Lower lobe of right lung (tissue), 2 donors: ENCODE results near the gene NXPH1. TPM values are rescaled to one million over a fixed set of nuclear protein-coding genes. Genes with fewer than 3 reads are reported as not detected.

ENCODE experiments used
- ATAC-seq, 2 donors: fragments of 200-7000 bp; cut with Tn5 transposase; one replicate each; pipeline ENCODE4 v1.9.1; 2020 to 2022; ENCODE audit warnings: mild to moderate bottlenecking in 2 of 2, moderate library complexity in 2 of 2
- DNase-seq: peaks from one replicate; pipeline ENCODE4 v3.0.0-alpha.2; 2020
- H3K27ac ChIP-seq: fragments of 200-600 bp; one replicate; pipeline ENCODE4 v1.8.0; 2022
- H3K27me3 ChIP-seq: fragments of 200-600 bp; one replicate; pipeline ENCODE4 v1.8.0; 2022; ENCODE audit warnings: low read depth
- H3K36me3 ChIP-seq: fragments of 200-600 bp; one replicate; pipeline ENCODE4 v1.8.0; 2022; ENCODE audit warnings: mild to moderate bottlenecking
- H3K4me1 ChIP-seq: fragments of 200-600 bp; one replicate; pipeline ENCODE4 v1.8.0; 2022
- H3K4me3 ChIP-seq: fragments of 200-600 bp; one replicate; pipeline ENCODE4 v1.8.0; 2022; ENCODE audit warnings: mild to moderate bottlenecking
- H3K9me3 ChIP-seq: fragments of 200-600 bp; one replicate; pipeline ENCODE4 v1.8.0; 2022
- intact Hi-C: fragments of 100-400 bp; cut with DNase I; formaldehyde crosslinking; loops from one replicate; pipeline ENCODE4 v1.11.0; 2022
- long read RNA-seq: library from polyadenylated mRNA; unstranded; transcript quantifications from one replicate; pipeline ENCODE4 v2.0.0, GENCODE V29; 2021
- total RNA-seq: library from RNA; stranded (reverse); fragmentation: NEBNext Ultra II Directional; extraction: Animal tissue kit (Norgen Biotek cat#: 25700); gene quantifications from one replicate; pipeline ENCODE4 v1.2.1, GENCODE V29; 2021
- TF ChIP-seq, protein P1 (sequence below): fragments of 200-600 bp; IDR thresholded peaks from one replicate; pipeline ENCODE4 v1.8.0; 2022; ENCODE audit warnings: antibody characterized with exemption, mild to moderate bottlenecking
- donor health status: DM: no; HTN: yes; CAD: no; lungs with severe emphysema.

The NXPH1 gene
- total RNA-seq: not detected
- long read RNA-seq: 0 reads

DNA sequence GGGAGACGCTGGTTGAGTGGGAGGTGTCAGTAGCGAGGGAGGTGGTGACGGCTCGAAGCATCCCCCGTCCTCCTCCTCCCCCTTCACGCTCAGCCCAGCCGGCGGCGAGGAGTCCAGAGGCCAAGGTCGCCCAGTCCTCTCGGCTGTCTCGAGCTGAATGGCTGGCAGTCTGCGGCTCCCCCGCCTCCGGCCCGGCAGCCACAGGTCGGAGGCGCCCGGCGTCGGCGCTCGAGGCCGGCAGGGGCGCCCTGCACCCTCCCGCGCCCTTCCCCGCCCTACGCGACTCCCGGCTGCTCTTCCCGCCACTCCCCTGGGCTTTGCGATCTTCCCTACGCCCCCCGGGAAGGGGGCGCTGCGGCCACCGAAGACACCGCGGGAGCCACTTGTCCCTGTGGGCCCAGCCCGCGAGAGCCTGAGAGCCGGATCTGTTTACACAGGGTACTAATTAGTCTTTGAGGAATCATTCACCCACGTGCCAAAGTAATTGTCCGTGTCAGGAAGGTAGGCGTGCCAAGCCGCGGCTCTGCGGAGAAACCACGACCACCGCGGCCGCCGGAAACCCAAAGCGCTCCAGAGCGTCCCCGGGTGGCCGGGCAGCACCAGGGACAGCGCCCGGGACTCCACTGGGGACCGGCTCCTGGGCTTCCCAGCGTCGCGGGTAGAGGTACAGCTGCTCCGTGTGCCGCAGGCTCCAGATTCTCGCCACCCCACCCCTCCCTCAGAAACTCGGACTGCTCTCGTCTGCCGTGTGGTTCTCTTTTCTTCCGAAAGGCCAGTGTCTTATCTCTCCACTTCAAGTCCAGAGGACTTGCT, at the start of gene NXPH1:
Gene NXPH1, plus strand, starts transcription at position 133 of the 813 bp plus-strand sequence.
- H3K27ac ChIP-seq: no peak within 1 kb of the TSS
- no peaks in the 10 kb centered on the region for H3K36me3 ChIP-seq
- peaks cover 72% of the 10 kb centered on the region for H3K27me3 ChIP-seq
- H3K9me3 ChIP-seq: no peaks in the 10 kb centered on the region
- peaks cover 3% of the 10 kb centered on the region for H3K4me1 ChIP-seq
- intact Hi-C loops: no loop called here
- no peak within 1 kb of the TSS for H3K4me3 ChIP-seq
- TF ChIP-seq, protein P1, sequence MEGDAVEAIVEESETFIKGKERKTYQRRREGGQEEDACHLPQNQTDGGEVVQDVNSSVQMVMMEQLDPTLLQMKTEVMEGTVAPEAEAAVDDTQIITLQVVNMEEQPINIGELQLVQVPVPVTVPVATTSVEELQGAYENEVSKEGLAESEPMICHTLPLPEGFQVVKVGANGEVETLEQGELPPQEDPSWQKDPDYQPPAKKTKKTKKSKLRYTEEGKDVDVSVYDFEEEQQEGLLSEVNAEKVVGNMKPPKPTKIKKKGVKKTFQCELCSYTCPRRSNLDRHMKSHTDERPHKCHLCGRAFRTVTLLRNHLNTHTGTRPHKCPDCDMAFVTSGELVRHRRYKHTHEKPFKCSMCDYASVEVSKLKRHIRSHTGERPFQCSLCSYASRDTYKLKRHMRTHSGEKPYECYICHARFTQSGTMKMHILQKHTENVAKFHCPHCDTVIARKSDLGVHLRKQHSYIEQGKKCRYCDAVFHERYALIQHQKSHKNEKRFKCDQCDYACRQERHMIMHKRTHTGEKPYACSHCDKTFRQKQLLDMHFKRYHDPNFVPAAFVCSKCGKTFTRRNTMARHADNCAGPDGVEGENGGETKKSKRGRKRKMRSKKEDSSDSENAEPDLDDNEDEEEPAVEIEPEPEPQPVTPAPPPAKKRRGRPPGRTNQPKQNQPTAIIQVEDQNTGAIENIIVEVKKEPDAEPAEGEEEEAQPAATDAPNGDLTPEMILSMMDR: no peak
- DNase-seq (no peak), ATAC-seq (peak; percentile 59 to 74)

DNA sequence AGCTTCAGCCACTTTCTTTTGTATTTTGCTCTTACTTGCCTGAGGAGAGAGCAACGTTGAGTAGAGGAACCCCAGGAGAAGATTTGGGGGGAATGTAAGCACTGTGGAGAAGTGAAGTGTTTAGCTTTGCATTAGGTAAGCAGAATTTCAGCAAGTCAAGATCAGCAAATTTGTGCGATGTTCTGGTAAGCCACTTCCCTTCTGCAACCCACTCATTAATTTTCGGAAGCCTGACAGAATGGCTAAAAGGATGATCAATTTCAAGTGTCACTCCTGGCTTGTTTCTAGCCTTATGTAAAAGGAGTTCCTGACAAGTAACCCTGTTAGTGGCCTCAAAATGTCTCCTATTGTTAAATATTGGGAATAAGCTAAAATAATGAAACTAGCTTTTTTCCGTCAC, 48.5 kb upstream of the NXPH1 start:
- intact Hi-C loops: no loop called here
- no peaks in the 10 kb centered on the region for H3K36me3 ChIP-seq
- ATAC-seq: no peak
- no peak for DNase-seq
- no peaks in the 10 kb centered on the region for H3K9me3 ChIP-seq
- H3K27me3 ChIP-seq: no peaks in the 10 kb centered on the region
- H3K27ac ChIP-seq: no peak overlapping the region
- TF ChIP-seq, protein P1: no peak
- H3K4me3 ChIP-seq: no peak overlapping the region
- H3K4me1 ChIP-seq: no peaks in the 10 kb centered on the region

DNA sequence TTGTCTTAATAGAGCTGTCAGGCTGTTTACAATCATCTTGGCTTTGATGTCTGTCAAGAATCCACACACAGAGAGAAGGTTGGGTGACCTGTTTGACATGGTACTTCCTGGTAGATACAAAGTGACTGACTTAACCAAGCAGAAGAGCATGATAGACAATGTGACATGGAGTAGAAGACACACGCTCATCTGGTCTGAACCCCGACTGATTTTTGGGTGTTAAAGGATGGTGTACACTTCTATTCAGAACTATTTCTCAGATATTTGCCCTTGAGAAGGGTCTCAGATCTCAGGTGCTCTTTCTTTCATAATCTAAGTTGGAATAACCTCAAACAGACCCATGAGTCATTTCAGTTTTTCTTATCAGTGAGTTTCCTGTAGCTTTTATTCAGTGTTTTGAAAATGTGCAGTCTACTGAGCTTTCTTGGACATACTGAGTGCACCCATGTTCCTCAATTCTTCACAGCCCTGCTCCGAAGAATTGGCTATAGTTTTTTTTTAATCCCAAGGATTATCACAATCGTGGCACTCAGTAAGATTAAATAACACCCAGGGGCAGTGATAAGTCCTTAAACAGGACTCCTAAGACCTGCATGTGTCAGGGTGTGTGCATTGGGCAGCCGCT, 46.4 kb upstream of the NXPH1 start:
- H3K27ac ChIP-seq: no peak overlapping the region
- H3K27me3 ChIP-seq: no peaks in the 10 kb centered on the region
- H3K36me3 ChIP-seq: no peaks in the 10 kb centered on the region
- TF ChIP-seq, protein P1: no peak
- ATAC-seq (no peak), DNase-seq (no peak)
- intact Hi-C loops: no loop called here
- H3K4me1 ChIP-seq: no peaks in the 10 kb centered on the region
- H3K4me3 ChIP-seq: no peak overlapping the region
- H3K9me3 ChIP-seq: no peaks in the 10 kb centered on the region

DNA sequence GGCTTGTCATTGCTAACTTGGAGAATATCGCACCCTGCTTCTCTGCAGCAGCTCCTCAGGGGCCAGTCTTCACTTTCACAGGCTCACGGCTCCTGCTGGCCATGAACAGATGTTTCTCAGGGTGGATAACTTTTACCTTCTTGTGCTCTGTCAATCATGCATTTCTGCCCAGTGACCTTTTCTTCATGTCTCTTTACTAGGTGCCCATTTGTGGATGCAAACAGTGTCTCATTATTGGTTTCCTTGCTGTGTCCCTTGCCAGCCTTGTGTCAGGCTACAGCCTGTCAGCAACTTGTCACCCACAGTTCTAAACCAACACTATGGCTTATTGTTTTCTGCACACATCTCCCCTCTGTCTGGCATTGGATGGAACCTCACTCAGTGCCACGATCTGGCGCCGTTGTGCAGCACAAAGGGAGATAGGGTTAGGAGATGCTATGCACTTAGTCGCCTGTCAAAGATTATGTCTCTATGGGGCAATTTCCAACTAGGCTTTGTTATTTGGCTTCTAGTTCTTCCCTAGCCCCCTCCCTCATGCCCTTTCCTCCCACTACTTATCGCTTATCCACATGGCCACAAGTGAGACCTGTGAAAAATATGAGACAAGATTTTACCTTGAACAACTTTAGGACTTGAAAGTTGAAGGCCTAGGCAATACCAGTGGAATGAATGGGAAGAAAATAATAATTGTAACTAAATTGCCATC, 45.7 kb upstream of the NXPH1 start:
- ATAC-seq (no peak), DNase-seq (no peak)
- H3K4me3 ChIP-seq: no peak overlapping the region
- TF ChIP-seq, protein P1: no peak
- no peaks in the 10 kb centered on the region for H3K27me3 ChIP-seq
- intact Hi-C loops: no loop called here
- no peaks in the 10 kb centered on the region for H3K4me1 ChIP-seq
- no peak overlapping the region for H3K27ac ChIP-seq
- no peaks in the 10 kb centered on the region for H3K36me3 ChIP-seq
- H3K9me3 ChIP-seq: no peaks in the 10 kb centered on the region

DNA sequence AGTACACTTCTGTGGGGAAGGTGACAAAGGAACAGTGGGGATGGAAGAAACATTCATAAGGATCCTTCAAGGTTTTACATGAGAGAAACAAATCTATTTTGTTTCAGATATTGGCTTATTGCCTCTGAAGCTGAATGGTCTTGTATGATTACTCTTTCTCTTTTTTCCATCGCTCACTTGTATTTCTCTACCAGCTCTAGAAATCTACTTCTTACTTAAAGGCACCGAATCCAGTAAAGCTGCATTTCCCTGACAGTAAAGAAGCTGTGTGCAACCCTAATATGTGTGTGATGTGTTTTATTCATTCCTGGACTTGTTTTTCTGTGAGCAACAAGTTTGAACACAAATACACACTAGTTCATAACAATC, 45.2 kb upstream of the NXPH1 start:
- Histone ChIP-seq H3K27me3 (no peaks in the 10 kb centered on the region), H3K27ac (no peak overlapping the region), H3K4me1 (no peaks in the 10 kb centered on the region), H3K4me3 (no peak overlapping the region), H3K36me3 (no peaks in the 10 kb centered on the region), H3K9me3 (no peaks in the 10 kb centered on the region)
- no peak for DNase-seq
- no peak for ATAC-seq
- TF ChIP-seq, protein P1: no peak
- intact Hi-C loops: no loop called here
